ENCODE data around the gene ILF3. TPM values are rescaled to one million over a fixed set of nuclear protein-coding genes. Genes with fewer than 3 reads are reported as not detected.

Gene ILF3
- total and polyA plus RNA-seq, 2 donors (not counting 3 experiments of a cell fraction or from before 2014, with no cell fraction given) = 186 to 459 TPM

DNA sequence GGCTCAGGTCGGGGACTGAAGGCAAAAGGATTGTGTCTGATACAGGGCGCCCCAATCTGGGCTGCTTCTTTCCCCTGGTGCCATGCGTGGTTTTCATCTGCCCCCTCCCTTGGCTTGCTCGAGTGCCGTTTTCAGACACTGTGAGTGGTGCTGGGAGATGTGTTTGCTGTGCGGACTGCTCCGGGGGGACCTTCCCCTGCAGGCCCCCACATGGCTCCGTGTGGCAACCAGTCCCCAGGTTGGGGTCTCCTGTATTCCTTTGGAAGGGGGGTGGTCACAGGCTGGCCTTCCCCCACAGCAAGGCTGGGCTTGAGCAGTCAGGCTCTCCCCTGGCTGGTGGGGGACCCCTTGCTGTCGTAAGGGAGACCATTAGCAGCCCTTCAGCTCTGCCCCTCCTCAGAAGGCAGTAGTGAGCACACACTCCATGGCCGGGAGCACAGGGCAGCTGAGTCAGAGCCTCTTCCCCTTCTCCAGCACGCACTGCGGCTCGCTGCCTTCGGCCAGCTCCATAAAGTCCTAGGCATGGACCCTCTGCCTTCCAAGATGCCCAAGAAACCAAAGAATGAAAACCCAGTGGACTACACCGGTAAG lies 26.5 kb downstream of the ILF3 start:
- H3K4me1 ChIP-seq (ENCODE audit: control insufficient read depth, extremely low read depth, insufficient read depth, low read length) = no peaks in the 10 kb centered on the region
- no peak for TF ChIP-seq JUN (IDR thresholded peaks at IDR 0.05; ENCODE audit: borderline replicate concordance, insufficient read depth, insufficient read length, low read depth)
- no peak for TF ChIP-seq POLR2AphosphoS5 (IDR thresholded peaks at IDR 0.05; ENCODE audit: insufficient read depth, low read depth, low read length)
- no peak for TF ChIP-seq POLR2A (IDR thresholded peaks at IDR 0.05; ENCODE audit: low read depth, low read length)
- TF ChIP-seq, protein P1, sequence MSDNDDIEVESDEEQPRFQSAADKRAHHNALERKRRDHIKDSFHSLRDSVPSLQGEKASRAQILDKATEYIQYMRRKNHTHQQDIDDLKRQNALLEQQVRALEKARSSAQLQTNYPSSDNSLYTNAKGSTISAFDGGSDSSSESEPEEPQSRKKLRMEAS (IDR thresholded peaks at IDR 0.05; ENCODE audit: insufficient read depth, insufficient read length) = no peak
- no peak for TF ChIP-seq GATA2 (IDR thresholded peaks at IDR 0.05; ENCODE audit: insufficient read depth, insufficient read length, low read depth, low read length)
- TF ChIP-seq, protein P2, sequence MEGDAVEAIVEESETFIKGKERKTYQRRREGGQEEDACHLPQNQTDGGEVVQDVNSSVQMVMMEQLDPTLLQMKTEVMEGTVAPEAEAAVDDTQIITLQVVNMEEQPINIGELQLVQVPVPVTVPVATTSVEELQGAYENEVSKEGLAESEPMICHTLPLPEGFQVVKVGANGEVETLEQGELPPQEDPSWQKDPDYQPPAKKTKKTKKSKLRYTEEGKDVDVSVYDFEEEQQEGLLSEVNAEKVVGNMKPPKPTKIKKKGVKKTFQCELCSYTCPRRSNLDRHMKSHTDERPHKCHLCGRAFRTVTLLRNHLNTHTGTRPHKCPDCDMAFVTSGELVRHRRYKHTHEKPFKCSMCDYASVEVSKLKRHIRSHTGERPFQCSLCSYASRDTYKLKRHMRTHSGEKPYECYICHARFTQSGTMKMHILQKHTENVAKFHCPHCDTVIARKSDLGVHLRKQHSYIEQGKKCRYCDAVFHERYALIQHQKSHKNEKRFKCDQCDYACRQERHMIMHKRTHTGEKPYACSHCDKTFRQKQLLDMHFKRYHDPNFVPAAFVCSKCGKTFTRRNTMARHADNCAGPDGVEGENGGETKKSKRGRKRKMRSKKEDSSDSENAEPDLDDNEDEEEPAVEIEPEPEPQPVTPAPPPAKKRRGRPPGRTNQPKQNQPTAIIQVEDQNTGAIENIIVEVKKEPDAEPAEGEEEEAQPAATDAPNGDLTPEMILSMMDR (IDR thresholded peaks at IDR 0.05; ENCODE audit: extremely low read depth in 1 of 2, insufficient read depth in 1 of 2, low read depth in 1 of 2, low read length in 2 of 2) = no peak
- no peak for TF ChIP-seq MYC (IDR thresholded peaks at IDR 0.05; ENCODE audit: low read depth, low read length)
- TF ChIP-seq FOS (IDR thresholded peaks at IDR 0.05; ENCODE audit: borderline replicate concordance, insufficient read depth, low read length) = no peak
- no peak for TF ChIP-seq EZH2 (IDR thresholded peaks at IDR 0.05; ENCODE audit: borderline replicate concordance, low read depth, low read length, severe bottlenecking)
- peaks cover 15% of the 10 kb centered on the region for H3K79me2 ChIP-seq (ENCODE audit: control insufficient read depth, insufficient read depth, low read length)
- no peaks in the 10 kb centered on the region for H4K20me1 ChIP-seq (replicated peaks; ENCODE audit: control insufficient read depth, extremely low read depth, insufficient read depth, low read length)
- H3K36me3 ChIP-seq (ENCODE audit: control insufficient read depth in 2 of 2, extremely low read depth in 1 of 2, insufficient read depth in 2 of 2, low read length in 2 of 2) = peaks cover 51 to 73% of the 10 kb centered on the region in 2 experiments
- H2AFZ ChIP-seq (ENCODE audit: low read depth, low read length) = no peak overlapping the region
- H3K27ac ChIP-seq (ENCODE audit: insufficient read depth, low read depth, low read length) = no peak overlapping the region
- no peak overlapping the region for H3K9ac ChIP-seq (replicated peaks; ENCODE audit: extremely low read depth, insufficient read depth, low read length)
- H3K4me2 ChIP-seq (ENCODE audit: insufficient read depth, low read length) = no peak overlapping the region
- intact Hi-C loops (cut with micrococcal nuclease) = no loop called here
- FAIRE-seq (no peak), DNase-seq (ENCODE audit: low read depth, low spot score) (no peak)
- no TSS peak for BruUV-seq (replicated peaks)
- no peaks in the 10 kb centered on the region for H3K9me1 ChIP-seq (replicated peaks; ENCODE audit: control insufficient read depth, extremely low read depth, insufficient read depth, low read length)
- CTCF ChIA-PET = interaction anchor here (1.3 to 2.4 kb wide), 3 partner anchors 8 to 36 kb away, joined by 4 to 7 read pairs (median 5); no protein-coding TSS in a partner anchor
- H3K4me3 ChIP-seq (replicated peaks in 1 of 3; ENCODE audit: insufficient read depth in 1 of 3, low read depth in 1 of 3, low read length in 3 of 3) = no peak overlapping the region
- H3K9me3 ChIP-seq (replicated peaks; ENCODE audit: control insufficient read depth, insufficient read depth, low read length) = no peaks in the 10 kb centered on the region
- POLR2A ChIA-PET = no interaction called here
- dilution Hi-C loops (cut with MboI; ENCODE audit: extremely low pct_ligation_motif_present, low sequenced_read_pairs) = no loop called here
- no peaks in the 10 kb centered on the region for H3K27me3 ChIP-seq (ENCODE audit: control insufficient read depth in 2 of 2, insufficient read depth in 2 of 2, low read length in 2 of 2)
